ENCODE results near the gene TSPAN18. TPM values are rescaled to one million over a fixed set of nuclear protein-coding genes. Genes with fewer than 3 reads are reported as not detected.
A peak's percentile ranks its signal among the peaks of the same experiment; 100 is the strongest.

Gene TSPAN18
- total and polyA plus RNA-seq, 10 of the 15 experiments (the other 5 are each of a cell fraction or from before 2014, with no cell fraction given) = 0.02 to 0.77 (median 0.13) TPM; not detected in 1

DNA sequence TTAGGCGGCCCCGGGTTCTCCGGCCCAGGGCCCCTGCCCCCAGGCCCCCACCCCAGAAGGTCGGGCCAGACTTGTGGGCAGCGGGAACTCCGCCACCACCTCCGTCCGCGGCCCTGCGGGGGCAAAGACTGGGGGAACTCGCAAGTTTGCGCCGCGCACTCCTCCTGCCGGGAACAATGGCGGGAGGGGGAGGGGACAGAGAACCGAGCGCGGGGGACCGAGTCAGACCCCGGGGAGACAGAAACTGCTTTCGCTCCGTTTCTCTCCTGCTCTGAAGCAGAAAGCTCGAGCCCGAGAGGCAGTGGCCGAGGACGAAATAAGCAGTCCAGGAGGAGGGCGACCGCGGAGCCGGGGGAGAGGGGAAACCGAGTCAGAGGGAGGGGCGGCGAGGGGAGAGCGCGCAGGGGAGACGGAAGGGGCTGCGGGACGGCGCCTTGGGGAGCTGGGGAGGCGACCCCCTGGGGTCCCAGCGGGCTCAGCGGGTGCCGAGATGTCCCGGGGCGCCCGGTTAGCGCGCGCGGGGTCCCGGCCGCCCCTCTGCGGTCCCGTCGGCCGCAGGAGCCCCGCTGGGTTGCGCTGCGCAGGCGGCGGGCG is 223.4 kb downstream of the TSPAN18 start (continued):
- TF ChIP-seq, protein P1, sequence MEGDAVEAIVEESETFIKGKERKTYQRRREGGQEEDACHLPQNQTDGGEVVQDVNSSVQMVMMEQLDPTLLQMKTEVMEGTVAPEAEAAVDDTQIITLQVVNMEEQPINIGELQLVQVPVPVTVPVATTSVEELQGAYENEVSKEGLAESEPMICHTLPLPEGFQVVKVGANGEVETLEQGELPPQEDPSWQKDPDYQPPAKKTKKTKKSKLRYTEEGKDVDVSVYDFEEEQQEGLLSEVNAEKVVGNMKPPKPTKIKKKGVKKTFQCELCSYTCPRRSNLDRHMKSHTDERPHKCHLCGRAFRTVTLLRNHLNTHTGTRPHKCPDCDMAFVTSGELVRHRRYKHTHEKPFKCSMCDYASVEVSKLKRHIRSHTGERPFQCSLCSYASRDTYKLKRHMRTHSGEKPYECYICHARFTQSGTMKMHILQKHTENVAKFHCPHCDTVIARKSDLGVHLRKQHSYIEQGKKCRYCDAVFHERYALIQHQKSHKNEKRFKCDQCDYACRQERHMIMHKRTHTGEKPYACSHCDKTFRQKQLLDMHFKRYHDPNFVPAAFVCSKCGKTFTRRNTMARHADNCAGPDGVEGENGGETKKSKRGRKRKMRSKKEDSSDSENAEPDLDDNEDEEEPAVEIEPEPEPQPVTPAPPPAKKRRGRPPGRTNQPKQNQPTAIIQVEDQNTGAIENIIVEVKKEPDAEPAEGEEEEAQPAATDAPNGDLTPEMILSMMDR (IDR thresholded peaks at IDR 0.05 in 2 of 3, conservative IDR thresholded peaks at IDR 0.05 in 1 of 3; ENCODE audit: control insufficient read depth in 2 of 3, extremely low read depth in 1 of 3, insufficient read depth in 1 of 3, low read depth in 3 of 3, low read length in 3 of 3) = no peak
- no peak for TF ChIP-seq SREBF2 (IDR thresholded peaks at IDR 0.05; ENCODE audit: low read length)

DNA sequence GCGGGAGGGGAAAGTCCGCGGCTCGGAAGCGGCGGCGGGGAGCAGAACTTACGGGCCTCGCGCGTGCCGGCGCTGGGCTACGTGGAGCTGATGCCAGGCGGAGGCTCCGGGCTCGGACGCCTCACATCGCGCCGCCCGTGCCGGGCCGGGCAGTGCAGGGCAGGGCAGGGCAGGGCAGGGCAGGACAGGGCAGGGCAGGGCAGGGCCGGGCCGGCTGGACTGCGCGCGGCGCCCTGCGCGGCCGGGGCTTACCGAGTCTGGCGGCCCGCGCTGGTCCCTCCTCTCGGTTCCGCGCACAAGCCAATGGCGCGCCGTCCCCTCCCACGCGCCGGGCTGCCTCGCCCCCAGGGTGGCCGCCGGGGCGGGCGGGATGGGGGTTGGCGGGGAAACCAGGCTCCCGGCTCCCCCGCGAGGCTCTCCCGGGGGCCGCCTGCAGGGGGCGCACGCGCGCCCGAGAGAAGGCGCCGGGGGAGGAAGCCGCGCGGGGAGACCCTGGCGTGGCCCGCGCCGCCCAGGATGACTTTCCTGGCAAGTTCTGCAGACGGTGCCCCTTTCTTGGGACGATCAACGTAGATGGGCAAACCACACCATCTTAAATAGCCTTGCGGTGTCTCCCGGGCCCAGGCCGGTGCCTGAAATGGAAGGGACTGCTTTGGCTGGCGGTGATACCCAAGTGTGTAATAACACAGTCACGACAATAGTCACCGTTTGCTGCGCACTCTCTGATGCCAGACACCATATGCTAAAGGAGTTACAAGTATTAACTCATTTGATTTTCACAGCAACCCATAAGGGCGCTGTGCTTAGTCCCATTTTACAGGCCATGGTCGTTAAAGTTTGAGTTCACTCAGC is 224.1 kb downstream of the TSPAN18 start, which contains the start of gene TP53I11:
TP53I11 (minus strand) TSS at position 259 of the 852 bp plus-strand sequence. CDS start 12,548 bp downstream, outside the sequence.
- H2AFZ ChIP-seq (ENCODE audit: control insufficient read depth, low read depth, low read length) = peak within 1 kb of the TSS; percentile 18
- in situ Hi-C loops (cut with MboI) = no loop called here
- ChIA-PET RAD21 (ENCODE audit: unreplicated experiment) (no interaction called here), POLR2A (no interaction called here), SMC1A (ENCODE audit: uncharacterized antibody, unreplicated experiment) (no interaction called here), CTCF (no interaction called here)
- H3K4me3 ChIP-seq = peak within 1 kb of the TSS; percentile 36; the same call in 1 of the 2 replicates
- DNase-seq (ENCODE audit: low read depth, low spot score) (no peak), FAIRE-seq (no peak), ATAC-seq (peak; percentile 72)
- H3K36me3 ChIP-seq (ENCODE audit: control insufficient read depth in 2 of 2, insufficient read depth in 2 of 2, low read length in 1 of 2) = no peaks in the 10 kb centered on the region
- no peak within 1 kb of the TSS for H3K9ac ChIP-seq (ENCODE audit: control insufficient read depth, insufficient read depth, low read length)
- H4K20me1 ChIP-seq (ENCODE audit: control insufficient read depth, insufficient read depth) = no peaks in the 10 kb centered on the region; the same call in 1 of the 2 replicates
- no peaks in the 10 kb centered on the region for H3K79me2 ChIP-seq (ENCODE audit: control insufficient read depth, insufficient read depth, low read length)
- intact Hi-C loops (cut with micrococcal nuclease; ENCODE audit: unreplicated experiment) = no loop called here
- H3K27me3 ChIP-seq (replicated peaks in 1 of 2; ENCODE audit: control insufficient read depth in 2 of 2, insufficient read depth in 2 of 2, low read length in 1 of 2) = peaks cover 0 to 6% of the 10 kb centered on the region in 2 experiments; a peak in 3 of 4 replicates
- TF ChIP-seq SIN3A (IDR thresholded peaks at IDR 0.05; ENCODE audit: low read depth, low read length) = no peak
- no peak for TF ChIP-seq POLR2A (IDR thresholded peaks at IDR 0.05; ENCODE audit: low read depth, low read length)
- TF ChIP-seq, protein P2, sequence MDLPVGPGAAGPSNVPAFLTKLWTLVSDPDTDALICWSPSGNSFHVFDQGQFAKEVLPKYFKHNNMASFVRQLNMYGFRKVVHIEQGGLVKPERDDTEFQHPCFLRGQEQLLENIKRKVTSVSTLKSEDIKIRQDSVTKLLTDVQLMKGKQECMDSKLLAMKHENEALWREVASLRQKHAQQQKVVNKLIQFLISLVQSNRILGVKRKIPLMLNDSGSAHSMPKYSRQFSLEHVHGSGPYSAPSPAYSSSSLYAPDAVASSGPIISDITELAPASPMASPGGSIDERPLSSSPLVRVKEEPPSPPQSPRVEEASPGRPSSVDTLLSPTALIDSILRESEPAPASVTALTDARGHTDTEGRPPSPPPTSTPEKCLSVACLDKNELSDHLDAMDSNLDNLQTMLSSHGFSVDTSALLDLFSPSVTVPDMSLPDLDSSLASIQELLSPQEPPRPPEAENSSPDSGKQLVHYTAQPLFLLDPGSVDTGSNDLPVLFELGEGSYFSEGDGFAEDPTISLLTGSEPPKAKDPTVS (IDR thresholded peaks at IDR 0.05; ENCODE audit: low read depth, low read length) = no peak
- TF ChIP-seq JUNB (IDR thresholded peaks at IDR 0.05) = no peak
- TF ChIP-seq ZBED1 (IDR thresholded peaks at IDR 0.05; ENCODE audit: borderline replicate concordance) = no peak
- no peak for TF ChIP-seq POU2F2 (IDR thresholded peaks at IDR 0.05; ENCODE audit: borderline replicate concordance, low read depth, low read length)
- TF ChIP-seq, protein P1 (IDR thresholded peaks at IDR 0.05 in 2 of 3, conservative IDR thresholded peaks at IDR 0.05 in 1 of 3; ENCODE audit: control insufficient read depth in 2 of 3, extremely low read depth in 1 of 3, insufficient read depth in 1 of 3, low read depth in 3 of 3, low read length in 3 of 3) = peak; percentile 7 to 43 (median 25); a peak in 2 of 6 replicates
- no peak for TF ChIP-seq WRNIP1 (IDR thresholded peaks at IDR 0.05; ENCODE audit: borderline replicate concordance, low read depth, low read length)
- no peak for TF ChIP-seq MTA3 (IDR thresholded peaks at IDR 0.05; ENCODE audit: borderline replicate concordance, low read length)
- no peak for TF ChIP-seq TBL1XR1 (IDR thresholded peaks at IDR 0.05; ENCODE audit: low read depth, low read length)
- TF ChIP-seq CHD4 (IDR thresholded peaks at IDR 0.05) = no peak
- no peak for TF ChIP-seq SIX5 (IDR thresholded peaks at IDR 0.05; ENCODE audit: low read depth, low read length, severe bottlenecking)
- no peak for TF ChIP-seq BCL11A (IDR thresholded peaks at IDR 0.05; ENCODE audit: low read depth, low read length)
- TF ChIP-seq BHLHE40 (IDR thresholded peaks at IDR 0.05; ENCODE audit: borderline replicate concordance in 1 of 2, low read depth in 2 of 2, low read length in 1 of 2) = 0 out of 4 replicates have a peak, but pooled peaks of 1 of the 2 experiments have one; percentile 8
- TF ChIP-seq CBX3 (IDR thresholded peaks at IDR 0.05; ENCODE audit: borderline replicate concordance, low read depth) = no peak
- H3K4me1 ChIP-seq (ENCODE audit: control insufficient read depth, insufficient read depth, low read length) = no peaks in the 10 kb centered on the region
- 13% methylated on average over 42 of the region's 83 CpGs for whole genome bisulfite sequencing (ENCODE audit: insufficient coverage, insufficient replicate concordance, low lambda C conversion rate, missing lambda C conversion rate)
- peaks cover 2% of the 10 kb centered on the region; the same call in 1 of the 3 replicates for H3K9me3 ChIP-seq (replicated peaks; ENCODE audit: control insufficient read depth, insufficient read depth, low read length)
- H3K27ac ChIP-seq (ENCODE audit: control insufficient read depth, insufficient read depth) = no peak within 1 kb of the TSS
- peak within 1 kb of the TSS; percentile 44 for H3K4me2 ChIP-seq (ENCODE audit: control insufficient read depth, insufficient read depth)
- no TSS peak for BruUV-seq (replicated peaks)
